H4 (cell line): ENCODE data around the gene GPX4. TPM values are rescaled to one million over a fixed set of nuclear protein-coding genes. Genes with fewer than 3 reads are reported as not detected.
A peak's percentile ranks its signal among the peaks of the same experiment; 100 is the strongest.

Source experiments
- DNase-seq: peaks from one replicate; pipeline ENCODE4 v3.0.0-alpha.2; 2015; ENCODE audit warnings: low spot score
- total RNA-seq: library from RNA; depleted of rRNA; stranded (reverse); fragments of >200 nt; shearing (Covaris generic); gene quantifications from 2 replicates; pipeline ENCODE4 v1.2.3, GENCODE V29; 2014

The GPX4 gene
- total RNA-seq, 1 experiment from 2014 or later = 470 TPM

DNA sequence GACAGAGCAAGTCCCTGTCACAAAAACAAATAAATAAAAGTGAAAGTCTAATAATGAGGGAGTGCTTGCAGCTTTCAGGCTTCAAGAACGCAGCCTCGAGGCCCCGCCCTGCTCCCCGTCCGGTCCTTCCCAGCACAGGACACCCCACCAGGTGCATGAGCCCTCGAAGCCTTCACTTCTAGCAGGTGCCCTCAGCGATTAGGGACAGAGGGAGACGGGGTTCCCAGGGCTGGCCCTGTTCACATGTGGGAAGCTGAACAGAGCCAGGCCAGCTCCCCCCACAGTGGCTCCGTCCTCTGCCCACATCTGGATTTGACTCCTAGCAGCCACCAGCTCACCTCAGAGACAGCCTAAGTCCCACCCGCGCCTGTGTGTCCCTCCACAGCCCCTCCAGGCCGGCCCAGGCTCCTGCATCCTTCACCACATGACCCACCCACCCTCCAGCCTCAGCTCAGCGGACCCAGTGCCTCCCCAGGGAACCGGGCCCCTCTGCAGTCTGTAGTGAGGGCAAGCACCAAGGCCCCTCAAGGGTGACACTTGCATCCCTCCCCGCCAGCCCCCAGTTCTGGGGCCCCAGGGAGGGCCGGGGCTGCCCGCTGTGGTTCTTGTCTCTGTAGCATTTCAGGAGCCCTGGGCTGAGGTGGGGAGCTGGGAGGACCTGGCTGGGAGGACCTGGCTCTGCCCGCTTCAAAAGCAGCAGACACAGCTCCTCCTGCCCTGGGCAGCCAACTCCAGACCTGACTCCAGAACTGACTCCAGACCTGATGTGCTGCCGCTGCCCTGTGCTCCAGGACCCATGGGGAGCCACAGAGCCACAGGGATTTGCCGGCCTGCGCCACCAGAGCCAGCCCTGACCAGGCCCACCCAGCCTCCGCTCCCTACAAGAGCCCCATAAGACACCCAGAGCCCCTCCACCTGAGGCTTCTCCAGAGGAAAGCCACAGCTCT, 27.2 kb downstream of the GPX4 start:
- DNase-seq = no peak

DNA sequence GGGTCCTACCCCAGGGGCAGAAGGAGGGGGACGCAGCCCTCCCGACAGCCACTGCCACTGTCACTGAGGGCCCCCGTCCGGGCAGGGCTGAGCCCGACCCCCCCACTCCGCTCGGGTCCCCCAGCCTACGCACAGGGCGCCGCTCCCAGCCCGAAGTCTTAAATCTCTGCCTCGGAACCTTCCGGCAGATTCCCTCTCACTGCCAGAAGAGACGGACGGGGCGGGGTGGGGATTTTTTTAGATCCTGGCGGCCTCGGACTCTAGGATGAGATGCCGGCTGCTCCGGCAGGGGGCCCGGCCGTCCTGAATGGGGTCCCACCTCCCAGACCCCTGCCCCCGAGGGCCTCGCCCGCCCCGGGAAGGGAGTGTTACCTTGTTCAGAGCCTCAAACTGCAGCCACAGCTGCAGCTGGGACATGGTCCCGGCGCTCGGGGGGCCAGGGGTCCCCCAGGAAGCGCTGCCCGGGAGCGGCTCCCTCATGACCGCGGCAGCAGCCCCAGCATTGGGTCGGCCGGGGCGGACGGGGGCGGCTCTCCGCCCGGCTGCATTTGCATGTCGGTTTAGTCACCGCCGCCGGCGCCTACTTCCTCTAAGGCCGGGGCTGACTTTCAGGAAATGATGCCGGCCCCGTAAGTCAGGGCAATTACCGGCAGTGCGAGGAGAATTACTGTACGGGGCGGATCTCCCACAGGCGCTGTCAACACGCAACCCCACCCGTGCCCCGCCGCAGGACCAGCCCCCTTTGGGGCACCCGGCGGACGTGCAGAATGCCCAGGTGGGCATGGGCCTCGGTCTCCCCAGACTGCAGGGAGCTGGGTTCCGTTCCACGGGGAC, 28.1 kb downstream of the GPX4 start:
- DNase-seq = no peak

DNA sequence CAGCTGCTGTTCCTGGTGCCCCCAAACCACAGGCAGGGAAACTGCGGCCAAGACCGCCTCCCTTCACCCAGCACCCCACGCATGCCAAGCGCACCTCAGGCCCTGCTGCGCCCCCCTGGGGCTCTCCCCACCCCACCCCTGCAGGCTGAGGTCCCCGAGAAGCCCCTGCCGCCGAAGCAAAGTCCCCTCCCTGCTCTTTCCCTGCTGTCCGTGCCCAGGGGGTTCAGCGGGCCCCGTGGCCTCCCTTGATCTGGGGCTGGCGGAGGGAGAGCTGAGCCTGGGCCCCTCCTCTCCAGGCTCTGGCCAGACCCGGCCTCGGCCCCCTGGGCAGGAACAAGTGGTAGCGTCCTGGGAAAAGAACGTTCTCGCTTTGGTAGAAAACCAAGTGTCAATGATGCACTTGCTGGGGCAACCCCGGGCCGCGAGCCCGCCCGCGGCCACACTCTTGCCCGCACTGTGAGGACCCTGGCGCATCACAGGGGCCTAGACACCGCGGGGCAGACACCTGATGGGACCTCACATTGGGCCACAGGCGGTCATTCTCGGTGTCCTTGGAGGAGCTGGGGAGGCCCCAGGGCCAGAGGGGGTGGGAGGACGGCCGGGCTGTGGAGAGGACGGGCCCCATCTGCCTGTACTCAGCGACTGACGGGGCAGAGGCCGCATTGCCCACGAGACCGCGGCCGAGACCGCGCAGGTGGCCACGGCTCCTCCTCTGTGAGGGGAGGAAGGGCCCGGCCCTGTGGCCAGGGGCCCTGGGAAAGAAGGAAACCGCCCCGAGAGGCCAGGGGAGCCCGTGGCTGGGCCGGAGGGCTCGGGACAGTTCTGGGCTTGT, 29.0 kb downstream of the GPX4 start:
- DNase-seq = no peak

DNA sequence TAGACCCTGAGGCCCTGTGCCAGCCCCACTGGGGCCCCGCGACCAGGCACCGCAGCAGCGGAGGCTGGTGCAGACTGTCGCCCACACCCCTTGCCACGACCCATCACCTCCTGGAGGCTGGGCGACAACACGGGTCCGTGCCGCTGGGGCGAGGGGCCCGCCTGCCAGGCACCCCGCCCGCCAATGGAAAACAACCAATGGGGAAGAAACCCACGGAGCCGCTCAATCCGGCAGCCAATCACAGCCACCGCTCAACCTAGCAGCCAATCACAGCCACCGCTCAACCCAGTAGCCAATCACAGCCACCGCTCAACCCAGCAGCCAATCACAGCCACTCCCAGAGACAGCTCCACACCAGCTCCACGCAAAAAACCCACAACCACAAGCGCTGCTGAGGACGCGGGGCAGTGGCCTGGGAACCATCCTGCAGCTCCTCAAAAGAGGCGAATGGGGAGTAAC, 29.7 kb downstream of the GPX4 start:
- DNase-seq = no peak

DNA sequence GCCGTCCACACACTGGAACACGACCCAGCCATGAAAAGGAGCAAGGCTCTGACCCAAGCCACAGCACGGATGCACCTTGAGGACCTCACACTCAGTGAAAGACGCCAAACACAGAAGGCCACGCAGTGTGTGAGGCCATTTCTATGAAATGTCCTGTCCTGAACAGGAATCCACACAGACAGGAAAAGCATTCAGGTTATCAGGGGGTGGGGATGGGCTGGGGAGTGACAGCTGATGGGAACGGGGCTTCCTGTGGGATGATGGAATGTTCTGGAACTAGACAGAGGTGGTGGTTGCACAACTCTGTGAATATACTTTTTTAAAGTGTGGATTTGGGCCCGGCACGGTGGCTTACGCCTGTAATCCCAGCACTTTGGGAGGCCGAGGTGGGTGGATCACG, 30.6 kb downstream of the GPX4 start:
- no peak for DNase-seq

DNA sequence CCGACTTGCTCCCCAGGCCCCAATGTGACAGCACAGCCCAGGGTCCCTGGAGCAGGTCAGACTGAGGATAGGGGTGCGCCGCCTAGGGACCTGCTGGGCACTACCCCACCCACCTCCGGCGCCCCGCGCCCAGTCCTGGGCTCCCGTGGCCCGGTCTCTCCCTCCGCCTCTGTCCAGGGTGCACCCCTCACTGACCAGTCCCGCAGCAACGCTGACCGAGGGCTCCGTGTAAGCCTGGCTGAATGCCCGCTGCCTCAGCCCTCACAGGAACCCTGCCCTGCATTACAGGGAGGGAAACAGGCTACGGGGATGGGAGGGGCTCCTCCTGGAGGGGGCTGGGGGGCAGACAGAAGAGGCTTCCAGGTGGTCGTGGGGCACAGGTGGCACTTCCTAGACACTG, 31.7 kb downstream of the GPX4 start:
- no peak for DNase-seq

DNA sequence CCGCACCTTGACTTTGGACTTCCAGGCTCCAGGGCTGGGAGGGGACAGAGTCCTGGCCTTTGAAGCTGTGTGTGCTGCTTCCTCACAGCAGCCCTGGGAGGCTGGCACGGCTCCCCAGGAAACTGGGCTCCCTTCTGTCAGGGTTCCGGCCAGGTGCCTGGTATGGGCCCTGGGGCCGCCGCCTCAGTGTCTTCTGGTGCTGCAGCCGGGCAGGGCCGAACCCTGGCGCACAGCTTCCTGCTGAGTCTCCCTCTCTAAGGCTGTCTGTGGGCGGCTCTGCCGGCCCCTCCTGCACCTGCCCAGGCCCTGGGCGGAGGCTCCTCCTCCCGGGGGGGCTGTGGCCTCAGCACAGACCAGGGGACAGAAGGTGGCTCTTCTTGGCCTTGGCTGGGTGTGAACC, 32.4 kb downstream of the GPX4 start:
- no peak for DNase-seq

DNA sequence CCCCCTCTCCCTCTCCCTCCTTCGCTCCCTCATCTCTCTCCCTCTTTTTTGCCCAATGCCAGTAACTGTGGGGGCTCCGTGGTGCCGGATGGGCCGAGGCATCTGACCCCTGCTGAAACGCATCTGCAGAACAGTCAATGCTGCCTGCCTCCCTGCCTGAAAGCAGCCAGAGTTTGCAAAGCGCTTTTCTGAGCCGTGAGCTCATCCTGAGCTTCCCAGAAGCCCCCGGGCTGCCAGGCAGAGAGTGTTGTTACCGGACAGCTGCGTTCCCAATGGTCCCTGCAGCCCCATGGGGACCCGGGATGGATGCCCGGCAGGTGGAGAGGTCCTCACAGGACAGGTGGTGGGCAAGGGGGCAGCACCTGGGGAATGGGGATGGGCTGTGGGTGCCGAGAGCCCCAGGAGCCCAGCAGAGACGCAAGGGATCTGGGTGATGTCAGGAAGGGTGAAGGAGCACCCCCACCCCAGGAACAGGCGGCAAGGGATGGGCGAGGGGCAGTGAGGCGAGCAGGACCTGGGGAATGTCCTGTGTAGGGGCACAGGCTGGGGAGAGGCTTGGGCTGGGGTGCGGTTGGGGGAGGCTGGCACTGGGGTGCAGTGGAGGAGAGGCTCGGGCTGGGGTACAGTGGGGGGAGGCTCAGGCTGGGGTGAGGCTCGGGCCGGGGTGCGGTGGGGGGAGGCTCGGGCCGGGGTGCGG, 33.0 kb downstream of the GPX4 start:
- DNase-seq = no peak

DNA sequence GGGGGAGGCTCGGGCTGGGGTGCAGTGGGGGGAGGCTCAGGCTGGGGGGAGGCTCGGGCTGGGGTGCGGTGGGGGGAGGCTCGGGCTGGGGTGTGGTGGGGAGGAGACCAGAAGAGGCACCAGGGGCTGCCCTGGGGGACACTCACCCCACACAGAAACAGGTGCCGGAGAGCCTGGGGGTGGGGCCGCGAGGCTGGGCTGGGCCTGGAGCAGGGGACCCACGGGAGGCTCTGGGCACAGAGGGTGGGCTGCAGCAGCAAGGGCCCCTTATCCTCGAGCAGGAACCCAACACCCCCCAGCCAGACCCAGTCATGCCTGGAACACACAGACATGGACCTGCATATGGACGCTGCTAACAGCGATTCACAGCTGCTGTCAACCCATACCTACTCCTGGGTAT, 34.3 kb downstream of the GPX4 start:
- DNase-seq = no peak

DNA sequence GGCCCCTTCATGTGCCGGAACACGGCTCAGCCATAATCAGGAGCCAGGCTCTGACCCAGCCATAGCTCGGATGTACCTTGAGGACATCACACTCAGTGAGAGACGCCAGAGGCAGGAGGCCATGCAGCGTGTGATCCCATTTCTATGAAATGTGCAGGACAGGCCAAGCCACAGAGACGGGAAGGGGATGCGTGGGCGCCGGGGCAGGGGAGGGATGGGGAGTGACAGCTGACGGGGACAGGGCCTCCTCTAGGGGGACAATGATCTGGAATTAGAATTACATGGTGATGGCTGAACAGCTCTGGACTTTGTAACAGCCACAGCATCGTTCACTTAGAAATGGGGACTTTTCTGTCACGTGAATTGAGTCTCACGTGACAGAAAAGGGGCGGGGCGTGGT, 35.3 kb downstream of the GPX4 start:
- no peak for DNase-seq

DNA sequence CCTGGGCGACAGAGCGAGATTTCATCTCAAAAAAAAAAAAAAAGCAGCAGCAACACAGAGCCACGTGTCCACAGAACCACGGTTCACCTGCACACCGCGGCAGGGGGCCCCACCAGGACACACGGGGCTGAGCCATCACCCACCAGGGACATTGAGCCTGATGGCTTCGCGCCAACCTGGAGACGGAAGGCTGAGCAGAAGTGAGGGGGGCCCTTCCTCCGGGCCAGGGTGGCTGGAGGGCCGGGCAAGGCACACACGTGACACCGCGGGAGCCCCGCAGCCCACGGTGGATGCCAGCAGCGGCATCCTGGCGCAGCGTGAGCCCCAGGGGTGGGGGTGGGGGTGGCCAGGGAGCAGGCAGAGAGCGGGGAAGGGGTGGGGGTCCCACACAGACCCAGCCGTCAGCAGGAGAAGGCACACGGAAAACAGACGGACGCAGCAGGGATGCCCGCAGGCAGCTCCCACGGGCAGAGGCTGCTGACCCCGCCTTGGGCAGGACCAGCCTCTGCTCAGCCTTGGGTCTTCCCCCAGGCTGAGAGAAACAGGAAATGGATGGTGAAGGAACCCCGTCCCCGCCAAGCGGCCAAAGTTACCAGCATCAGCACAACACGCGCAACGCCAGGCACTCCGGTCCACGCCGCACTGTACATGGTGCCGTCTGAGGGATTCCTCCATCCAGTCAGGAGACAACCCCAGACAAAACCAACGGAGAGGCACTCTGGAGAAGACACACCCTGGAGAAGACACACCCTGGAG, 36.7 kb downstream of the GPX4 start:
- DNase-seq = no peak

DNA sequence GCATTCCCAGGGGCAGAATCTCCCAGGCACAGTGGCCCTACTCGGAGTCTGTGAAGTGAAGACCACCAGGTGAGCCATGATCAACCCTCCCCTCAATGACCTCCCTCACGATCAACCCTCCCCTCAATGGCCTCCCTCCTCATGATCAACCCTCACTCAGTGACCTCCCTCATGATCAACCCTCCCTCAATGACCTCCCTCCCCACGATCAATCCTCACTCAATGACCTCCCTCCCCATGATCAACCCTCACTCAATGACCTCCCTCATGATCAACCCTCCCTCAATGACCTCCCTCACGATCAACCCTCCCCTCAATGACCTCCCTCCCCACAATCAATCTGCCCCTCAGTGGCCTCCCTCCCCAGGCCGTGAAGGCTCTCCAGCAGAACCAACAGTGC, 38.1 kb downstream of the GPX4 start:
- peak; percentile 39 for DNase-seq

DNA sequence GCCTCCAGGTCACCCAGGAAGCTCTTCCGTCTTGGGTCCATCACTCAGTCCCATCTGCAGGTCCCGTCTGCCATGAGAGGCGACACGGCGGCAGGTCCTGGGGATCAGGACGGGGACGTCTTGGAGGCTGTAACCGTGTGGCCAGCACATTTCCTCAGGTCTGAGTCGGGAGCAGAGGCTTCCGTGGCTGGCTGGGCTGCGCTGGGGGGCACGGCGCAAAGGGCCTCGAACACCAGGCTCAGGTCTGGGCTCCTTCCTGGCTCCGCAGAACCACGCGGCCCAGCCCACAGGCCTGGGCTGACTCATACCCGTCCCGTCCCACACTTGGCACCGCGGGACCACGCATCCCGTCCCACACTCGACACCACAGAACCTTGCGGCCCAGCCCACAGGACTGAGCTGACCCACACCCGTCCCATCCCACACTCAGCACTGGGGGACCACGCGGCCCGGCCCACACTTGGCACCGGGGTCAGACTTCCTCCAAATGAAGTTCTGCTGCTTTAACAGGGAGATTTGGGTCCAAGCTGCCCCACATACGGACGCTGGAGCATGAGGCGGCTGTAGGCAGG, 40.1 kb downstream of the GPX4 start:
- no peak for DNase-seq

DNA sequence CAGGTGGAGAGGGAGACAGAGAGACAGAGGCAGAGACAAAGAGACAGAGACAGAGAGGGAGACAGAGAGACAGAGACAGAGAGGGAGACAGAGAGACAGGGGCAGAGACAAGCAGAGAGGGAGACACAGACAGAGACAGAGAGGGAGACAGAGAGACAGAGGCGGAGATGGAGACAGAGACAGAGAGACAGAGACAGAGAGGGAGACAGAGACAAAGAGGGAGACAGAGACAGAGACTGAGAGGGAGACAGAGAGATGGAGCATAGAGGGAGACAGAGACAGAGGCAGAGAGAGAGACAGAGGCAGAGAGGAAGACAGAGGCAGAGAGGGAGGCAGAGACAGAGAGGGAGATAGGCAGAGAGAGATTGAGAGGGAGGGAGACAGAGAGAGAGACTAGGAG, 40.9 kb downstream of the GPX4 start:
- DNase-seq = no peak

DNA sequence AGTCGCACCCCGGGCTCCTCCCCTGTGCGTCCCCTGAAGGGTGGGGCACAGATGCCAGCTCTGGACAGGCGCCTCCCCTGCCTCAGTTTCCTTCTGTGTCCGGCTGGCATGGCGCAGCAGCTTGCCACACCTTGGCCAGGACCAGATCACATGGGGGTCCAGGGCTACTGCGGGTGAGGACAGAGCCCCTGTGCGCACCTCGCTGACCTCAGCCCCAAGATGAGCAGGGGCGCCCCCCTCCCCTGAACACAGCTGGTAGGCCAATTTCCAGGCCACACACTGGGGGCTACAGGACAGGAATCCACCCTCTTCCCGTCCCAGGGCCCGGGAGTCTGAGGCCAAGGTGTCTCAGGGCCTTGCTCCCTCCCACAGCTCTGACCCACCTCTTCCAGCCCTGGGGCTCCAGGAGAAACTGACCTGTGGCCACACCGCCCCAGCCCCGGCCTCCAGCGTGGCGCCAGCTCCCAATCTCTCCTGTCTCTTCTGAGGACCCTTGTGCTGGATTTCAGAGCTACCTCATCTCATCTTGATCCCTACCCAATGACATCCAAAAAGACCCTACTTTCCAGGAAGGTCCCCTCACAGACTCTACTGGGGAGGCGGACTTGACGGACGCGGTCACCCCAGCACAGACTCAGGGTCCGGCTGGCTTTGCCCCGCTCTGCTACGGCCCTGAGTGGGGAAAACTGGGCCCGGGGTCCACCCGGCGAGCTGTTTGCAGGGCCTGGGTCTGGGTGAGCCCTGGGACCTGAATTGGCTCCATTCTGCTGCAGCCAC, 42.0 kb downstream of the GPX4 start:
- DNase-seq = no peak

DNA sequence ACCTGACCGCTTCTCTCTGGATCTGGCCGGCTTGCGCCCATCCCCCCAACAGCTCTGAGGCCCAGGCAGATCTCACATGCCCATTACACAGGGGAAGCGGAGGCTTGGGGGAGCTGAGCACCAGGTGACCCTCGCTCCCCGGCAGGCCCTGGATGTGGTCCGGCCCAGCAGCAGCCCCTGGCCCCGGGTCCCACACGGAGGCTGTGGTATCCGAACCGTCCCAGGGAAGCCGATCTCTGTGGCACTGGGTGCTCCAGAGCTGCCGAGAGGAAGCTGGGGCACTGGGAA, 42.6 kb downstream of the GPX4 start:
- DNase-seq = no peak

DNA sequence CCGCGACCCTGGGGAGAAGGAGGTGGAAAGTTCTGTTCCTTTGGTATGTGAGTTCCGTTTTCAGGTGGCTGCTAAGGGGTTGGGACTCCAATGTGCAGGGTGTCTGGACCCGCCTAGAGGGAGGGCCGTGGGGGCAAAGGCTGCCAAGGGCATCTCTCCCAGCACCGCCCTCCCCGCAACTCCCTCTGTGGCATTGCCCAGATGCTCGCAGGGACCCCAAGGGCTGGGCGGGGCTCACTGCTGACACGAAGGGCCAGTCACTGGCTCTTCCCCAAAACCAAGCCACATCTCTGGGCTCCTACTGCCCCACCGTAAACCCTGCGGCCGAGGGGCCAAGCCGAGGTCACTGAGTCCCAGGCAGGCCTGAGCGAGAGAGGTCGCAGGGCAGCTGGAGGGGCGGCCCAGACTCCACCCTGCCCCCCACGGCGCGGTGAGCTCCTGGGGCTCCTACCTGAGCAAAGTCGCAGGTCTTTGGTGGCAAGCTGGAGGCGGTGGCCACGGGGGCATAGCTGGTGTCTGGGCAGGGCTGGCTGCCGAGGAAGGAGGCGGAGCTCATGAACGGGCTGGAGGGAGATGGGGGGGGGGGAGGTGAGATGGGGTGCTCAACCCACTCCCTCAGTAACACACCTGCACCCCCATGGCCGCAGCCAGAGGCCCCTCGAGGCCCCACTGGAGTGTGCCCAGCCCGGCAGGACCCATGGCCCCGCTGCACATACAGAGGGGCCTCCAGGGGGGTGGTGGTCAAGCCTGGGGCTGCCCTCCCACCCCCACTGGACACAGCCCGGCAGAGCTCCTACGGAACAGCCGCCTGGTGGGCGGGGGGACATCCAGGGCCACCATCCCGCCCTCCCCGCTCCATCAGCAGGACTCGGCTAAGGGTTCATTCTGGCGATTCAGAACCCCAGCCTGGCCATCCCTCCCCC, 43.3 kb downstream of the GPX4 start:
- no peak for DNase-seq

DNA sequence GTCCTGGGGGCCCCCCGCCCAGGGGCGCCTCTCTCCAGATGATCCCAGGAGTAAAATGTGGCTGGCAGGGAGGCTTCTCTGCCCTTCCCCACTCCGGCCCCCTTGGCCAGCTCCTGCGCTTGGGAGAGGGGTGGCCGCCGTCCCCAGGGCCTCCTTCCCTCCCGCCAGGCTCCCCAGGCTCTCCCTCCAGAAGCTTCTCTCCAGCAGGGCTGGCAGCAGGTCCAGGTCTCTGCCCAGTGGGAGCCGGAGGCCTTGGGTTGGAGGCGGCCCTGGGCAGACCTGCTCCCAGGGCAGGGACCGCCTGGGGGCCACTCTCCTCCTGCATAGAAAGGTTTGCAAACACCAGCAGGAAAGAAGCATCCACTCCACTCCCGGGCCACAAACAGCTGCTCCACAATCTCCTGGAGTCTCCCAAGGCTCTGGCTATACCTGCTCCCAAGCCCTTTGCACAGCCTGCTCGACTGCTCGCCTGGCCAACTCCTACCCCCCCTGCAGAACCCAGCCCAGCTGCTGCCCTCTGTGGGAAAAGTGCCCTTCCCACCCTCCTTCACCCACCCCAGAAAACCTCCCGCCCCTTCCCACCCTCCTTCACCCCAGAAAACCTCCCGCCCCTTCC, 44.2 kb downstream of the GPX4 start:
- no peak for DNase-seq
